SK-N-SH treated with all-trans-retinoic acid at 6 μM for 48 hours (cell line): ENCODE data around the gene GDA.

Experiments
- ATAC-seq: fragments of 200-7000 bp; cut with Tn5 transposase; 3 replicates; pipeline ENCODE4 v1.9.1; 2020; ENCODE audit warnings: mild to moderate bottlenecking, moderate library complexity
- ARNTL ChIP-seq: fragments of 450-650 bp; formaldehyde crosslinking; IDR thresholded peaks from 2 replicates; pipeline ENCODE4 v1.5.0; 2020; ENCODE audit warnings: low read depth, mild to moderate bottlenecking, moderate library complexity, borderline replicate concordance
- CREB5 ChIP-seq: fragments of 250-450 bp; sonication (Bioruptor Pico); IDR thresholded peaks from 2 replicates; pipeline ENCODE4 v1.5.1; 2020; ENCODE audit warnings: low read depth, mild to moderate bottlenecking, moderate library complexity
- CSDC2 ChIP-seq: fragments of 250-450 bp; sonication (Bioruptor Pico); IDR thresholded peaks from 2 replicates; pipeline ENCODE4 v1.5.0; 2020; ENCODE audit warnings: mild to moderate bottlenecking, moderate library complexity
- CSRNP3 ChIP-seq: fragments of 250-450 bp; sonication (Bioruptor Pico); IDR thresholded peaks from 2 replicates; pipeline ENCODE4 v1.5.1; 2021; ENCODE audit warnings: mild to moderate bottlenecking, moderate library complexity
- GLIS3 ChIP-seq: fragments of 250-450 bp; sonication (Bioruptor Pico); IDR thresholded peaks from 2 replicates; pipeline ENCODE4 v1.5.0; 2020; ENCODE audit warnings: mild to moderate bottlenecking, moderate library complexity
- PATZ1 ChIP-seq: fragments of 250-450 bp; sonication (Bioruptor Pico); IDR thresholded peaks from 2 replicates; pipeline ENCODE4 v1.8.0; 2020; ENCODE audit warnings: mild to moderate bottlenecking, moderate library complexity, borderline replicate concordance
- POU6F1 ChIP-seq: fragments of 250-450 bp; sonication (Bioruptor Pico); IDR thresholded peaks from 2 replicates; pipeline ENCODE4 v1.8.0; 2021; ENCODE audit warnings: low read depth, mild to moderate bottlenecking, moderate library complexity, borderline replicate concordance
- PPARA ChIP-seq: fragments of 250-450 bp; sonication (Bioruptor Pico); IDR thresholded peaks from 2 replicates; pipeline ENCODE4 v1.5.0; 2020; ENCODE audit warnings: mild to moderate bottlenecking, borderline replicate concordance
- SNAI2 ChIP-seq: fragments of 250-450 bp; sonication (Bioruptor Pico); IDR thresholded peaks from 2 replicates; pipeline ENCODE4 v1.5.0; 2020; ENCODE audit warnings: mild to moderate bottlenecking, moderate library complexity
- TCF4 ChIP-seq: fragments of 250-450 bp; sonication (Bioruptor Pico); IDR thresholded peaks from 2 replicates; pipeline ENCODE4 v1.8.0; 2021; ENCODE audit warnings: mild to moderate bottlenecking, moderate library complexity, borderline replicate concordance
- TSHZ2 ChIP-seq: fragments of 250-450 bp; sonication (Bioruptor Pico); IDR thresholded peaks from 2 replicates; pipeline ENCODE4 v1.5.0; 2020; ENCODE audit warnings: mild to moderate bottlenecking, moderate library complexity
- ZFP30 ChIP-seq: fragments of 450-650 bp; formaldehyde crosslinking; IDR thresholded peaks from 2 replicates; pipeline ENCODE4 v1.5.0; 2022; ENCODE audit warnings: mild to moderate bottlenecking, moderate library complexity
- ZNF565 ChIP-seq: fragments of 450-650 bp; formaldehyde crosslinking; conservative IDR thresholded peaks from 2 replicates; pipeline ENCODE4 v1.5.0; 2020; ENCODE audit warnings: low read depth, mild to moderate bottlenecking, moderate library complexity
- ZNF70 ChIP-seq: fragments of 450-650 bp; formaldehyde crosslinking; IDR thresholded peaks from 2 replicates; pipeline ENCODE4 v1.5.0; 2020; ENCODE audit warnings: mild to moderate bottlenecking, moderate library complexity
- ZNF8 ChIP-seq: fragments of 450-650 bp; formaldehyde crosslinking; IDR thresholded peaks from 2 replicates; pipeline ENCODE4 v1.5.0; 2020; ENCODE audit warnings: mild to moderate bottlenecking, moderate library complexity

Gene GDA

GRCh38 chr9:72145733-72146505, 3.3 kb upstream of the GDA start:
- no peak for ATAC-seq
- TF ChIP-seq TSHZ2 = no peak
- TF ChIP-seq GLIS3 (CRISPR knock-in tag) = no peak

GRCh38 chr9:72147676-72148075, 1.6 kb upstream of the GDA start:
- TF ChIP-seq TCF4 (CRISPR knock-in tag) (no peak), CSRNP3 (CRISPR knock-in tag) (no peak), ZNF565 (CRISPR knock-in tag) (no peak), CSDC2 (CRISPR knock-in tag) (no peak)
- no peak for ATAC-seq

GRCh38 chr9:72150127-72150526, 887 bp downstream of the GDA start:
- ATAC-seq = no peak
- TF ChIP-seq ZNF70 (CRISPR knock-in tag) (no peak), CREB5 (CRISPR knock-in tag) (no peak), GLIS3 (CRISPR knock-in tag) (no peak), ZNF8 (CRISPR knock-in tag) (no peak), PPARA (no peak), TSHZ2 (no peak), SNAI2 (CRISPR knock-in tag) (no peak), CSRNP3 (CRISPR knock-in tag) (no peak), ZFP30 (CRISPR knock-in tag) (no peak)

GRCh38 chr9:72150661-72151060, 1.4 kb downstream of the GDA start:
- ATAC-seq = no peak
- TF ChIP-seq ZNF70 (CRISPR knock-in tag) = no peak
- TF ChIP-seq CREB5 (CRISPR knock-in tag) = no peak
- TF ChIP-seq ZFP30 (CRISPR knock-in tag) = no peak
- TF ChIP-seq POU6F1 (CRISPR knock-in tag) = no peak
- TF ChIP-seq ZNF8 (CRISPR knock-in tag) = no peak
- no peak for TF ChIP-seq PATZ1
- no peak for TF ChIP-seq TSHZ2
- no peak for TF ChIP-seq ARNTL (CRISPR knock-in tag)
